ENCODE data around the gene HOTAIR.
A peak's percentile ranks its signal among the peaks of the same experiment; 100 is the strongest.

HOTAIR gene

DNA sequence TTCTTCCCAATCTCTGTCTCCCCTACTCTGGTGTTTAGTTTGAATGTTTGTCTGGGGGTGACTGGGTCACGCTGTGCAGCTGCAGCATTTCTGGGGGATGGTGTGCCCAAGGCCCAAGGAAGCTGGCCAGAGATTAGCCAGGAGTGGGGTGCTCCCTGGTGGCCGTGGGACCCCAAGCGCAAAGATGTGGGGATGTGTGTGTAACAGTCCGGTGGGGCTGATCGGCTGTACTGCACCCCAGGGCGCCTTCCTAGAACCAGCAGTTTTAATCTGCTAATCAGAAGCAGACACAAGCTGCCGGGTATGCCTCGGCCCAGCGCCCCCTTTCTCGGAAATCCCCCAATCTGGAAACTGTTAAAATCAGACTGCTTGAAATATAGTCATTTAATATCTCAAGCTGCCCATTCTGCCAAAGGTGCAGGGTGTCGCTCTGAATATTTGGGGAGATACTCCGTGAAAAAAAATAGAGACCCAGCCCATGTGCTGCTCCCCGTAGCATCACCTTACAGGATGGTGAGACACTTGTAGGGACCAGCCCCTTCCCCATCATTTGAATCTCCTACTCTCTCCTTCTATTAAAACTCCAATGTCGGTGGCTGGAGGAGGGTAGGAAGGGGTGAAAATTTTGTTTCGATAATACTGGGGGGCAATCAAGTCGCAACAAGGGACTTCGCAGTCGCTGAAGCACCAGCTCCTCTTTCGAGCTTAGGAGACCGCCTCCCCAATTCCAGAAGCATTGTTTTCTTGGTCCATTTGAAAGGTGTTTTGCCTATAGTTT lies 29.5 kb upstream of the HOTAIR start:
- Histone ChIP-seq H3K27me3 (replicated peaks) (peaks cover 91% of the 10 kb centered on the region), H3K4me3 (ENCODE audit: low read depth, low read length) (no peak overlapping the region), H3K36me3 (replicated peaks) (no peaks in the 10 kb centered on the region), H3K27ac (no peak overlapping the region)
- peak; percentile 7 for TF ChIP-seq CTCF (IDR thresholded peaks at IDR 0.05; ENCODE audit: low read depth, low read length, missing control alignments)
- in situ Hi-C loops (cut with HindIII; ENCODE audit: low pct_ligation_motif_present, low sequenced_read_pairs) = loop anchor here (25.0 kb wide), 1 partner anchor 208 kb away; no protein-coding TSS in a partner anchor
- no peak for DNase-seq

DNA sequence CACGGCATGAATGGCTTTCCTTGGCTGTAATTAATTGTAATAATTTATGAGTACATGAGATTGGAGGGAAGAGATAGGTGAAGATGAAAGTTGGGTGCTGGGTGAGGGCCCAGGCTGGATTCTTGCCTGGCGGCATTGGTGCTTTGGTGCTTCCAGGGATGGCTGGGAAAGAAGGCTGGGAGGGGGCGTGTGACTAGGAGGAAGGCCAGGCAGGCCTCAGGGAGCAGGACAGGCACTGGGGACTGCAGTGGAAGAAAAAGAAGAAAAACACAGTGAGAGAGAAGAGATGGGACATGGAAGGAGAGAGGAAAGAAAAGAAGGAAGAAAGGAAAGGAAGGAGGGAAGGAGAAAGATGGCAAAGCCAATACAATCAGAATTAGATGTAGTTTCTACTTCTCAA lies 28.9 kb upstream of the HOTAIR start:
- no peak for DNase-seq
- no peak overlapping the region for H3K27ac ChIP-seq
- in situ Hi-C loops (cut with HindIII; ENCODE audit: low pct_ligation_motif_present, low sequenced_read_pairs) = loop anchor here (25.0 kb wide), 1 partner anchor 209 kb away; no protein-coding TSS in a partner anchor
- H3K27me3 ChIP-seq (replicated peaks) = peaks cover 93% of the 10 kb centered on the region
- TF ChIP-seq CTCF (IDR thresholded peaks at IDR 0.05; ENCODE audit: low read depth, low read length, missing control alignments) = no peak
- no peak overlapping the region for H3K4me3 ChIP-seq (ENCODE audit: low read depth, low read length)
- no peaks in the 10 kb centered on the region for H3K36me3 ChIP-seq (replicated peaks)

DNA sequence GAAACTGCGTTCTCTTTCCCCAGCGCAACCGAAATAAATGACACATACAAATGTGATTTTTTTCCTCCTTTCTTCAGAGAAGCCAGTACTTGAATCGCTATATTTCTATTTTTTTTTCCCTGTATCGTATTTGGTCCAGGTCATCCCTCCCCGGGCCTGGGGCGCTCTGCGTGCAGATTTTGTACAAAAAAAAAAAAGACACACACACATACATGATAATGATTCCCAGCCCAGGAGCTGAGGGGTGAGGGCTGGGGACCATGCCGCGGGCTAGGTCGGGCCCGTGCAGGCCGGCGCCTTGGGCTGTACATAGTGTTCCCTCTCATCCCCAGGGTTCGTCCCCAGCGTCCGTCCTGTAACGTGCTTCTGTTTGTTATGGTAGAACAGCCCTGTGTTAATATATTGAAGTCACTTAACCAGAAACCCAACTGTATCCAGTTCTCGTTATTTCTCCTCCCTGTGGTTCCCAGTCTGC lies 28.2 kb upstream of the HOTAIR start:
- Histone ChIP-seq H3K27ac (no peak overlapping the region), H3K36me3 (replicated peaks) (no peaks in the 10 kb centered on the region), H3K4me3 (ENCODE audit: low read depth, low read length) (no peak overlapping the region), H3K27me3 (replicated peaks) (peaks cover 94% of the 10 kb centered on the region)
- no peak for TF ChIP-seq CTCF (IDR thresholded peaks at IDR 0.05; ENCODE audit: low read depth, low read length, missing control alignments)
- in situ Hi-C loops (cut with HindIII; ENCODE audit: low pct_ligation_motif_present, low sequenced_read_pairs) = loop anchor here (25.0 kb wide), 1 partner anchor 209 kb away; no protein-coding TSS in a partner anchor
- no peak for DNase-seq

DNA sequence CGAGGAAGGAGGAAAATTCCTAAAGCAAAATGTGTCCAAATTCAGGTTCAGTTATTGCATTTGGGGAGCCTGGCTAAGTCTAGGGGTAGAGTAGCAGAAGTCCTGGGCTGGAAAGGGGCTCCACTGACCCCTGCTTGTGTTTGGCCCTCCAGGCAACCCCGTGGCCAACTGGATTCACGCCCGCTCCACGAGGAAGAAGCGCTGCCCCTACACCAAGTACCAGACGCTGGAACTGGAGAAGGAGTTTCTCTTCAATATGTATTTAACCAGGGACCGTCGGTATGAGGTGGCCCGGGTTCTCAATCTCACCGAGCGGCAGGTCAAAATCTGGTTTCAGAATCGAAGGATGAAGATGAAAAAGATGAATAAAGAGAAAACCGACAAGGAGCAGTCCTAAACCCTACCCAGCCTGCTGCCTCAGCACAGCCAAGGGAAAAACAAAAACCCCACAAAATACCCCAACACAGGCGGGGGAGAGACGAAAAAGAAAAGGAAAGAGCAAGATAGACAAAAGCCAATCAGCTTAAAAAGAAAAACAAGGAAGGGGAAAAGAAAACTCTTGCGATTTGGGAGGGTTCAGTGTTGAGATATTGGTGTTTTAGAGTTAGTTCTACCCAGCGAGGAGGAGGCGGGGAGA lies 27.6 kb upstream of the HOTAIR start:
- in situ Hi-C loops (cut with HindIII; ENCODE audit: low pct_ligation_motif_present, low sequenced_read_pairs) = loop anchor here (25.0 kb wide), 1 partner anchor 210 kb away; no protein-coding TSS in a partner anchor
- H3K36me3 ChIP-seq (replicated peaks) = no peaks in the 10 kb centered on the region
- TF ChIP-seq CTCF (IDR thresholded peaks at IDR 0.05; ENCODE audit: low read depth, low read length, missing control alignments) = no peak
- no peak overlapping the region for H3K4me3 ChIP-seq (ENCODE audit: low read depth, low read length)
- H3K27me3 ChIP-seq (replicated peaks) = peaks cover 94% of the 10 kb centered on the region
- no peak overlapping the region for H3K27ac ChIP-seq
- no peak for DNase-seq

- TF ChIP-seq CTCF (IDR thresholded peaks at IDR 0.05; ENCODE audit: low read depth, low read length, missing control alignments) = no peak
- Histone ChIP-seq H3K36me3 (replicated peaks) (no peaks in the 10 kb centered on the region), H3K4me3 (ENCODE audit: low read depth, low read length) (no peak overlapping the region), H3K27me3 (replicated peaks) (peaks cover 93% of the 10 kb centered on the region), H3K27ac (no peak overlapping the region)
- no peak for DNase-seq
- in situ Hi-C loops (cut with HindIII; ENCODE audit: low pct_ligation_motif_present, low sequenced_read_pairs) = loop anchor here (25.0 kb wide), 1 partner anchor 211 kb away; no protein-coding TSS in a partner anchor
Measured at GRCh38 chr12:54001283-54002187, 26.8 kb upstream of the HOTAIR start.
